ENCODE data around the gene ZFX.
"Not testable (repeated sequence)": the region's sequence is repeated elsewhere in the genome, so short reads cannot be mapped to it uniquely, and the experiment has no call there.

Gene ZFX

DNA sequence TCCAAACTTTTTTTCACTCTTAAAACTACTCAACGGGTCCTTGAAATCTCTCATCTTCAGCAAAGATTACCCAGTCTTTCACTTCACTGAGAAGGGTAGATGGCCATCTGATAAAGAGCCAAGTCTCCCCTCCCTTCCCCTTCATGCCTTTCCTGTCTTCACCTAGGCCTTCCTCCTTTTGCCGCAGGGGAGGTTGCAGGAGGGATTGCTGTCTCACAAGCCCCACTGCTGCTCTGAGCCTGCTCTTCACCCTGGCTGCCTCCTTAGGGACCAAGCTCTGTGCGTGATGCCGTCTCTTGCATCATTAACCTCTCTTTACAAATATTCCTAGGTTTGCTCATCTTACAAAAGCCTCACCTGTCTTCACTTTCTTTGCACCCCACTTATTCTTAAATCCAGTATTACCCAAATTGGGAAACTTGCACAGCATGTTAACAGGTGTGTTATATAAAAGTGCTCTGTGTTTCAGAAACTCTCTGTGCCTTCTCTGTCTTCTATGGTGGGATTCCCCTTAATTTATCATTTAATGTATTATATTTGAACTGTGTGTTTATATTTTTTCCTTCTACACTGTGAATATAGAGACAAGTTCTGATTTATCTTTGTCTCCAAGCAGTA, 3.8 kb downstream of the ZFX start:
- no peak for DNase-seq

DNA sequence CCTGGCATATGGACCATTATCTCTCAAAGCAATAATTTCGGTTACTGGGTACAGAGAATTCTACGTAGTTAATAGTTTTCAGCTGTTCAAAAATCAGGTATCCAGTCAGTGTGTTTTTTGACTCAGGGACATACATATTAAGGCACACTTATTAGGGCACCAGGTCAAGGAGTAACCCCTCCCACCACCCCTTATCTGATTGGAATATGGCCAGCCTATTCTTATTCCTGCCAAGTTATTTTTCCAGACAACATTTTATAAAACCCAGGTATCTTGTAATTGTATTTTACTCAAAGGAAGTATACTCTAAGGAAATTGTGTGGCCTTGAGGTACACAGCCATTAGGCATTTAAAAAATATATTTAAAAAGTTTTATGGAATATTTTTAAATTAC, 4.3 kb downstream of the ZFX start:
- no peak for DNase-seq

- no peak for DNase-seq
Measured at GRCh38 chrX:24154490-24155034, 5.0 kb downstream of the ZFX start.

- not testable (repeated sequence) for DNase-seq
Measured at GRCh38 chrX:24155747-24156146, 6.2 kb downstream of the ZFX start.

GRCh38 chrX:24156177-24156576, 6.6 kb downstream of the ZFX start:
- DNase-seq, result no peak

DNA sequence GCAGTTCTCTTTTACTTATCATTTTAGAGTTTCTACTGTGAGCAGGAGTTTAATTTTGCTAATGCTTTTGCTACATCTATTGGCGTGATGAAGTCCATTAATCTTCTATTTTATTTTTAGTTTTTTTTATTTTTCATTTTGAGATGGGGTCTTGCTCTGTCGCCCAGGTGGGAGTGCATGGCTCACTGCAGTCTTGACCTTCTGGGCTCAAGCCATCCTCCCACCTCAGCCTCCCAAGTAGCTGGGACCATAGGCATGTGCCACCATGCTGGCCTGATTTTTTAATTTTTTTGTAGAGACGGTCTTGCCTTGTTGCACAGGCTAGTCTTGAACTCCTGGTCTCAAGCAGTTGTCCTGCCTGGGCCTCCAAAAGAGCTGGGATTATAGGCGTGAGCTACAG, 9.4 kb downstream of the ZFX start:
- no peak for DNase-seq

- no peak for DNase-seq
Measured at GRCh38 chrX:24166078-24166477, 16.5 kb downstream of the ZFX start.

DNA sequence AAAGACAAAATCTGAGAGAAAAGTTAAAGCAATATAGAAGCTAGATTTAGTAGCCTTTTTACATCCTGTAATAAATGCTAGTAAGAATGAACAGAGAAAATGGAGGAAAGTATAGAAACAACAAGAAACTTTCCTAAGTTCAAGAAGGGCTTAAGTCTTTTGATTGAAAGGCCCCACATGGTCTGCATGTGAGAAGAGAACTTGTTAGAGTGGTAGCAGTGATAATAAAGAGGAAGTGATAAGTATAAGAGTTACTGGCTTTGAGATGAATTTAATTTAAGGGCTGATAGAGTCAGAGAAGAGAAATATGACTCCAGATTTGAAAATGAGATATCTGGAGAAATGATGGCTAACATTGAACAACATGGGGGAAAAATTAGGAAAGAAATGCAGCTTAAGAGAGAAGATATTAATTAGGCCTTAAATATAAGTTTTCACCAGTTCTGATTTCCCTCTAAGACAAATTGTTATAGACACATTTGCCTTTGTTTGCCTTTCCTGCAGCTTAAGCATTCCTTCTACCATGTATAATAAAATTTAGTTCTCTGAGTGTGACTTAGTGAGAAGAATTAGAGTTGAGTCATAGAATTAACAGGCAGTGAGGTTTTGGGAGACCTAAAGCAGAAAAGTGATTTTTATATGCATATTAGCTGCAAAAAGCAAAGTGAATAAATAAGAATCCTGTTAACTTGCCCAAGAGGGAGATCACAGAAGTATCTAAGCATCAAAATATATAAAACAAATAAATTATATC, 18.4 kb downstream of the ZFX start:
- DNase-seq, result no peak

GRCh38 chrX:24168807-24169206, 19.3 kb downstream of the ZFX start:
- DNase-seq, result no peak

DNA sequence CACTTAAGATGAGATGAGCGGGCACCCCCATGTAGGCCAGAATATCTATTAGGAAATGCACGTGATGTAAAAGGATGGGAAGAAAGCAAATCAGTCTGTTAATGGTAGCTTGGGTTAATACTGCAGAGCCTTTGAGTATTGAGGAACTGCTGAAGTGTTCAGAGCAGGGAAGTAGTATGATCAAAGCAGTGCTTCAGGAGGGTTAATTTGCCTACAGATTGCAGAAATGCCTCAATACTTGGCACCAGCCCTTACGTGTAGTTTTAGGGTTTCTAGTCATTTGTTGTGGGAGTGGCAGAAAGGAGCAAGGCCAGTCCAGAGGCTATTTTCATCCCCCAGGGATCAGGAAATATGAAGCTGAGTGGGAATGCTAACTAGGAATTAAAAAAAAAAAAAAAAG, 19.7 kb downstream of the ZFX start:
- DNase-seq, result no peak

DNA sequence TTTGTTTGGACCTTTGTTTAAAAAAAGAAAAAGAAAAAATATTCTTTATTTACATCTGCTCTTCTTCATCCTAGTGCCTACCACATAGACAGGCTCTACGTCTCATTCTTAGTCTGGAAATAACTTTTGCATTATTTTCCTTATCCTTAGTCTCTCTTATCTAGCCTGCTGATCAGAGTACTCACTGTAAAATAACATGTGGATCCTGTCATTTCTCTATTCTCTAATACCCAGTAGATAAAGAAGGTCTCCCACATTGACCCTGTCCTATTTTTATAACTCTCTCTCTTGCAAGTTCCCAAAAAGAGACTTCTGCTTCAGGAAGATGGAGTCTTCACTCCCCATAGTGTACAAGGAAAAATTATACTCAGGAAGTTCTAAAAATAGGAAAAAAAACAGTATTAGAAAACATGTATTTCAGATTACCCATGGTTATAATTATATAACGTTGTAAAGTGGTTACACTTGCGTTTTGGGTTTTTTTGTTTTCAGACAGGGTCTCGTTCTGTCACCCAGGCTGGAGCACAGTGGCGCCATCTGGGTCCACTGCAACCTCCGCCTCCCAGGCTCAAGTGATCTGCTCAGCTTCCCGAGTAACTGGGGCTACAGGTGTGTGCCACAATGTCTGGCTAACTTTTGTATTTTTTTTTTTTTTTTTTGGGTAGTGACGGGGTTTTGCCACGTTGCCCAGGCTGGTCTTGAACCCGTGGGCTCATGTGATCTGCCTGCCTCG, 23.8 kb downstream of the ZFX start:
- no peak for DNase-seq

GRCh38 chrX:24175276-24175675, 25.7 kb downstream of the ZFX start:
- DNase-seq, result no peak

- DNase-seq, result no peak
Measured at GRCh38 chrX:24178441-24178840, 28.9 kb downstream of the ZFX start.

DNA sequence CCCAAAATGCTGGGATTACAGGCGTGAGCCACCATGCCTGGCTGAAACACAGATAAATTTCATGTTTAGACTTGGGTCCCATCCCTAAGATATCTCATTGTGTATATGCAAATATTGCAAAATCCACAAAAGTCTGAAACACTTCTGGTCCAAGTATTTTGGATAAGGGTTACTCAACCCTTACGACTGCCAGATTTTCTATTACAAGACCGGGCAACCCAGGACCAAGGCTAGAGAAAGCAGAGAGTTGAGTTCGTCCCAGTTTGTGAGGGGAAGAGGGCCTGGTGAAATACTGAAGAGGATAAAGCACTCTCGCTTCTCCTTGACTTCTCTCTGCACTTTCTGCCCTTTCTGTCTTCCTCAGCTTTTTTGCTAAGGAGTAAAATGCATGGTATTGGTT, 34.5 kb downstream of the ZFX start:
- DNase-seq, result no peak

GRCh38 chrX:24186483-24186882, 37.0 kb downstream of the ZFX start:
- DNase-seq, result no peak

- DNase-seq, result no peak
Measured at GRCh38 chrX:24186986-24187385, 37.5 kb downstream of the ZFX start.

DNA sequence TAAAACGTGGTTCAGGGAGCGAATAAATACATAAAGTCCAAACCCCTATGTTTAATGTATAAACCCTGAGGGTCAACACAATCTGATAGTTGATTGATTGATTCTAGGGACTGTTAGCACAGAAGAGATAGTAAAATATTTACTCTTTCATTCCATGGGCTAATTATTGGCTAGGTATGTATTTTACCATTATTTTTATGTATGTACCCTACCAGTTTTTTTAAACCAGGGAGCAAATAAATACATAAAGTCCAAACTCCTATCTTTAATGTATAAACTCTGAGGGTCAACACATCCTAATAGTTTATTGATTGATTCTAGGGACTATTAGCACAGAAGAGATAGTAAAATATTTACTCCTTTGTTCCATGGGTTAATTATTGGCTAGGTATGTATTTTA, 40.0 kb downstream of the ZFX start:
- DNase-seq, result no peak

DNA sequence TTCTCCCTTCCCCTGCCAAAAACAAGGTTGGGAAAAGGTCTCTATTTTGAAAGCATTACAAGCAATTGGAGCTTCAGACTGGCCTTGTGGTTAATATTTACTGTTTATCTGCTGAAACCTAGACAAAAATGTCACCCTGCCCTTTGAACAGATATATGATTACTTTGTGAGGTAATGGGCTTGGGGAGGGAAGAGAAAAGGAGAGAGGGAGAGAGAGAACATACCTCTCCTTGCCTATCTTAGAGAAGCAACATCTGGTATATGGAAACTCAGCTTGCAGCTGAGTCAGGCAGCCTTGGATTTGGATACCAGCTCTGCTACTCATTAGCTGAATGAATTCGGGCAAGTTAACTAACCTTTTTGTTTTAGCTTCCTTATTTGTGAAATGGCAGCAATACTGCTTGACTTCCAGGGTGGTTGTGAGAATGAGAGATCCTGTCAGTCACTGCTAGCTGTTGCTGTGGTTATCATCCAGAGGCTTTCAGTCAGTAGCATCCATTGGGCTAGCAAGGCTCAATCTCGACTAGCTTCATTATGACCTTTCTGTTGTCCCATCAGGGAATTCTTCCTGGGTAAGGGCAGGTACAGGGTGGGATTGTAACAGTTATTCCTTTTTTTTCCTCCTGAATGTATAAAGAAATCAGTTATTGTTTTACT, 41.1 kb downstream of the ZFX start:
- no peak for DNase-seq

DNA sequence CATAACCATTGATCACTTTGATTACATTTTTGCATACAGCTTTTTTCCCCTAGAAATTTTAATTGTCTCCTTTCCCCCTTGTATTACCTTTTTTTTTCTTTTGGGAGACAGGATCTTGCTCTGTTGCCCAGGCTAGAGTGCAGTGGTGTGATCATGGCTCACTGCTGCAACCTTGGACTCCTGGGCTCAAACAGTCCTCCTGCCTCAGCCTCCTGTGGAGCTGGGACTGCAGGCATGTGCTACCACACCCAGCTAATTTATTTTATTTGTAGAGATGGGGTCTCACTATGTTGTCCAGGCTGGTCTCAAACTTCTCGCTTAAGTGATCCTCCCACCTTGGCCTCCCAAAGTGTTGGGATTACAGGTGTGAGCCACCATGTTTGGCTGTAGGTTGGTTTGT, 47.0 kb downstream of the ZFX start:
- DNase-seq, result no peak

DNA sequence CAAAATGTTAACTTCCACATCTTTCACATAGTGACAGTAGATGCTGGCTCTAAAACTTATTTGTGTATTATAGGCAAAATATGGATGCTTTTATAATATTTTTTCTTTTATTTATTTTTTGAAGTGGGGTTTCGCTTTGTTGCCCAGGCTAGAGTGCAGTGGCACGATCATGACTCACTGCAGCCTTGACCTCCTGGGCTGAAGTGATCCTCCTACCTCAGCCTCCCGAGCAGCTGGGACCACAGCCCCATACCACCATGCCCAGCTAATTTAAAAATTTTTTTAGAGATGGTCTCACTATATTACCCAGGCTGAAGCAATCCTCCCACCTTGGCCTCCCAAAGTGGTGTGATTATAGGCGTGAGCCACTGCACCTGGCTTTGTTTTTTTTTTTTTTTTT, 48.6 kb downstream of the ZFX start:
- DNase-seq, result no peak

DNA sequence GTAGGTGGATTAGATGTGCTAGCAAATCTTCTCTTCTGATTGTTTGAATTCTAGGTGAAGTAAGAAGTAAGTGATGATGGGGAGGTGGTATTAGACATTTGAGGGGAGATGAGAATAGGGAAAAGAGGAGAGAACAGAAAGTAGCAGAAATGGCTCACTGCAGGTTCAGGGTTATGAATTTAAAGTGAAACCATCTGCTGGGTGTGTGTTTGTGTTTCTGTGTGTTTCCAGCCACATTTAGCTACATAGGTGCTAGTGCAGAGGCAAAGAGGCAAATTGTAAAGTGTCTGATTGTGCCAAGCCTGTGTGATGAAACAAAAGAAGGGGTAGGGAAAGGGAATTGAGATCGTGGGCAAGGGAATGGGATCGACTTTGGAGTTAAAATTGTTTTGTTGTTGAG, 50.6 kb downstream of the ZFX start:
- DNase-seq, result no peak

GRCh38 chrX:24201216-24201615, 51.7 kb downstream of the ZFX start:
- no peak for DNase-seq

GRCh38 chrX:24202465-24203031, 53.0 kb downstream of the ZFX start:
- no peak for DNase-seq
